ENCODE measurements around the gene ARID1B. TPM values are rescaled to one million over a fixed set of nuclear protein-coding genes. Genes with fewer than 3 reads are reported as not detected.

The ARID1B gene
- total and polyA plus RNA-seq, 9 of the 15 experiments (the other 6 are each of a cell fraction or from before 2014, with no cell fraction given) = 12.5 to 50.5 (median 25.8) TPM

GRCh38 chr6:157240059-157240959 lies 463.1 kb downstream of the ARID1B start (continued):
- TF ChIP-seq GATA2 (CRISPR knock-in tag; IDR thresholded peaks at IDR 0.05) = 0 out of 2 replicates have a peak, but pooled peaks have one; percentile 20
- TF ChIP-seq, protein P1, sequence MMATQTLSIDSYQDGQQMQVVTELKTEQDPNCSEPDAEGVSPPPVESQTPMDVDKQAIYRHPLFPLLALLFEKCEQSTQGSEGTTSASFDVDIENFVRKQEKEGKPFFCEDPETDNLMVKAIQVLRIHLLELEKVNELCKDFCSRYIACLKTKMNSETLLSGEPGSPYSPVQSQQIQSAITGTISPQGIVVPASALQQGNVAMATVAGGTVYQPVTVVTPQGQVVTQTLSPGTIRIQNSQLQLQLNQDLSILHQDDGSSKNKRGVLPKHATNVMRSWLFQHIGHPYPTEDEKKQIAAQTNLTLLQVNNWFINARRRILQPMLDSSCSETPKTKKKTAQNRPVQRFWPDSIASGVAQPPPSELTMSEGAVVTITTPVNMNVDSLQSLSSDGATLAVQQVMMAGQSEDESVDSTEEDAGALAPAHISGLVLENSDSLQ (IDR thresholded peaks at IDR 0.05) = peak; percentile 48
- no peak for TF ChIP-seq ZNF354B (CRISPR knock-in tag; IDR thresholded peaks at IDR 0.05)
- TF ChIP-seq HDAC1 (IDR thresholded peaks at IDR 0.05) = no peak; a peak in 1 of 4 replicates
- peak; percentile 44 to 91 (median 79) for TF ChIP-seq YY1 (IDR thresholded peaks at IDR 0.05; ENCODE audit: borderline replicate concordance in 1 of 3, control insufficient read depth in 1 of 3, extremely low read depth in 1 of 3, insufficient read depth in 3 of 3, insufficient read length in 1 of 3, insufficient replicate concordance in 2 of 3, low read depth in 1 of 3, low read length in 2 of 3)
- no peak for TF ChIP-seq CHD1 (IDR thresholded peaks at IDR 0.05; ENCODE audit: low read length)
- TF ChIP-seq, protein P2, sequence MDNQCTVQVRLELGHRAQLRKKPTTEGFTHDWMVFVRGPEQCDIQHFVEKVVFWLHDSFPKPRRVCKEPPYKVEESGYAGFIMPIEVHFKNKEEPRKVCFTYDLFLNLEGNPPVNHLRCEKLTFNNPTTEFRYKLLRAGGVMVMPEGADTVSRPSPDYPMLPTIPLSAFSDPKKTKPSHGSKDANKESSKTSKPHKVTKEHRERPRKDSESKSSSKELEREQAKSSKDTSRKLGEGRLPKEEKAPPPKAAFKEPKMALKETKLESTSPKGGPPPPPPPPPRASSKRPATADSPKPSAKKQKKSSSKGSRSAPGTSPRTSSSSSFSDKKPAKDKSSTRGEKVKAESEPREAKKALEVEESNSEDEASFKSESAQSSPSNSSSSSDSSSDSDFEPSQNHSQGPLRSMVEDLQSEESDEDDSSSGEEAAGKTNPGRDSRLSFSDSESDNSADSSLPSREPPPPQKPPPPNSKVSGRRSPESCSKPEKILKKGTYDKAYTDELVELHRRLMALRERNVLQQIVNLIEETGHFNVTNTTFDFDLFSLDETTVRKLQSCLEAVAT (IDR thresholded peaks at IDR 0.05) = no peak
- no peak for TF ChIP-seq NCOR1 (IDR thresholded peaks at IDR 0.05)
- 0 out of 2 replicates have a peak, but pooled peaks have one; percentile 36 for TF ChIP-seq SMAD4 (CRISPR knock-in tag; conservative IDR thresholded peaks at IDR 0.05)
- TF ChIP-seq BRD4 (IDR thresholded peaks at IDR 0.05) = 0 out of 2 replicates have a peak, but pooled peaks have one; percentile 61
- TF ChIP-seq, protein P3, sequence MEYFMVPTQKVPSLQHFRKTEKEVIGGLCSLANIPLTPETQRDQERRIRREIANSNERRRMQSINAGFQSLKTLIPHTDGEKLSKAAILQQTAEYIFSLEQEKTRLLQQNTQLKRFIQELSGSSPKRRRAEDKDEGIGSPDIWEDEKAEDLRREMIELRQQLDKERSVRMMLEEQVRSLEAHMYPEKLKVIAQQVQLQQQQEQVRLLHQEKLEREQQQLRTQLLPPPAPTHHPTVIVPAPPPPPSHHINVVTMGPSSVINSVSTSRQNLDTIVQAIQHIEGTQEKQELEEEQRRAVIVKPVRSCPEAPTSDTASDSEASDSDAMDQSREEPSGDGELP (CRISPR knock-in tag; IDR thresholded peaks at IDR 0.05; ENCODE audit: borderline replicate concordance) = peak; percentile 72; the same call in 1 of the 2 replicates
- no peak for TF ChIP-seq ZNF146 (CRISPR knock-in tag; IDR thresholded peaks at IDR 0.05; ENCODE audit: unreplicated experiment)
- TF ChIP-seq STAT6 (CRISPR knock-in tag; IDR thresholded peaks at IDR 0.05) = 0 out of 2 replicates have a peak, but pooled peaks have one; percentile 28
- peak; percentile 74 for TF ChIP-seq POLR2G (IDR thresholded peaks at IDR 0.05; ENCODE audit: low read depth, low read length)
- TF ChIP-seq E4F1 (CRISPR knock-in tag; IDR thresholded peaks at IDR 0.05; ENCODE audit: borderline replicate concordance) = no peak
- no peak for TF ChIP-seq HSF4 (CRISPR knock-in tag; IDR thresholded peaks at IDR 0.05; ENCODE audit: borderline replicate concordance)
